Vagina (tissue), 2 donors: ENCODE results near the gene LINC01488. TPM values are rescaled to one million over a fixed set of nuclear protein-coding genes. Genes with fewer than 3 reads are reported as not detected.

Experiments used
- DNase-seq, 2 donors: peaks; one replicate each; pipeline ENCODE4 v3.0.0-alpha.2; 2017; ENCODE audit errors: extremely low spot score in 2 of 2
- H3K27ac ChIP-seq: fragments of 200-600 bp; sonication (generic); one replicate; pipeline ENCODE4 v1.5.1; 2019
- H3K27me3 ChIP-seq: fragments of 200-600 bp; sonication (generic); one replicate; pipeline ENCODE4 v1.5.1; 2019
- H3K36me3 ChIP-seq, 2 donors: fragments of 200-600 bp; sonication (generic); one replicate each; pipeline ENCODE4 v1.5.1; 2017 to 2019
- H3K4me1 ChIP-seq: fragments of 200-600 bp; sonication (generic); one replicate; pipeline ENCODE4 v1.5.1; 2019
- H3K4me3 ChIP-seq, 2 donors: fragments of 200-600 bp; sonication (generic); 1 replicate in 1 of 2; 2 replicates in 1 of 2; pipeline ENCODE4 v1.5.1; 2016 to 2019
- H3K9me3 ChIP-seq: fragments of 200-600 bp; sonication (generic); one replicate; pipeline ENCODE4 v1.5.1; 2019
- CTCF ChIP-seq, 3 experiments: fragments of 450-650 bp in 2 of 3; fragments of 200-600 bp in 1 of 3; sonication (generic) in 1 of 3; IDR thresholded peaks; one replicate each; pipeline ENCODE4 v1.5.1; 2017 to 2019; ENCODE audit warnings: antibody characterized with exemption in 3 of 3, mild to moderate bottlenecking in 2 of 3, moderate library complexity in 2 of 3
- POLR2A ChIP-seq, 2 donors: fragments of 450-650 bp; IDR thresholded peaks; one replicate each; pipeline ENCODE4 v1.6.1; 2017; ENCODE audit warnings: antibody characterized with exemption in 2 of 2, mild to moderate bottlenecking in 2 of 2, moderate library complexity in 2 of 2
- POLR2AphosphoS5 ChIP-seq, 2 donors: sonication (generic); formaldehyde crosslinking; IDR thresholded peaks; one replicate each; pipeline ENCODE4 v1.9.0; 2017; ENCODE audit warnings: antibody characterized with exemption in 2 of 2, mild to moderate bottlenecking in 2 of 2, low read depth in 1 of 2; ENCODE audit not compliant: insufficient read depth in 1 of 2
- intact Hi-C: fragments of 100-400 bp; cut with DNase I; formaldehyde crosslinking; loops from one replicate; pipeline ENCODE4 v1.15.1; 2023
- total RNA-seq: library from RNA; depleted of rRNA; stranded (reverse); fragments of >200 nt; gene quantifications from one replicate; pipeline ENCODE4 v1.2.3, GENCODE V29; 2016

LINC01488 gene
- total RNA-seq, 1 donor from 2014 or later: not detected

- Histone ChIP-seq H3K27me3 (no peaks in the 10 kb centered on the region), H3K4me3 (no peak overlapping the region), H3K27ac (no peak overlapping the region), H3K4me1 (peaks cover 6% of the 10 kb centered on the region), H3K9me3 (no peaks in the 10 kb centered on the region), H3K36me3 (no peaks in the 10 kb centered on the region)
- no peak for DNase-seq
- TF ChIP-seq CTCF (IDR thresholded peaks at IDR 0.05) (no peak), POLR2AphosphoS5 (IDR thresholded peaks at IDR 0.05; ENCODE audit: insufficient read depth in 1 of 2, low read depth in 1 of 2) (no peak), POLR2A (IDR thresholded peaks at IDR 0.05) (no peak)
- intact Hi-C loops: no loop called here
Observed at GRCh38 chr11:69468911-69469885, 12.3 kb upstream of the LINC01488 start.

DNA sequence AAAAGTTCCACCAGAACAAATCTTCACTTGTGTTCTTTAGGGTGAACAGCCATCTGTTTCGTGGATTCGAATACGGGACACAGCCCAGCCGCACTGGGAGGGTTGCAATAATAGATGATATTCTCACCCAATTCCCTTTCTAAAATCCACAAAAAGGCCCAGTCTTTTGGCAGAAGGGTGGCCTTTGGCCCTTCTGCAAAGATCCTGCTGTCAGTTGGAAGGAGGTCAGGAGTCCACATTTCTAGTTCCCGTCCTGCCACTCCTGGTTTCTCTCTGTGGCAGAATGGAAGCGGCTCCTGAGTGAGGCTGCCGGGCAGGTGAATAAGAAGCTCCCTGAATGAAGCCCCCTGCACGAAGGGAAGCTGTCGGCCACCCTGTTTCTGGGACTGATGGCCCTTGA is 11.2 kb upstream of the LINC01488 start:
- intact Hi-C loops: no loop called here
- Histone ChIP-seq H3K27ac (no peak overlapping the region), H3K4me3 (no peak overlapping the region), H3K4me1 (no peaks in the 10 kb centered on the region), H3K36me3 (no peaks in the 10 kb centered on the region), H3K27me3 (no peaks in the 10 kb centered on the region), H3K9me3 (no peaks in the 10 kb centered on the region)
- TF ChIP-seq POLR2AphosphoS5 (IDR thresholded peaks at IDR 0.05; ENCODE audit: insufficient read depth in 1 of 2, low read depth in 1 of 2) (no peak), POLR2A (IDR thresholded peaks at IDR 0.05) (no peak), CTCF (IDR thresholded peaks at IDR 0.05) (no peak)
- no peak for DNase-seq

DNA sequence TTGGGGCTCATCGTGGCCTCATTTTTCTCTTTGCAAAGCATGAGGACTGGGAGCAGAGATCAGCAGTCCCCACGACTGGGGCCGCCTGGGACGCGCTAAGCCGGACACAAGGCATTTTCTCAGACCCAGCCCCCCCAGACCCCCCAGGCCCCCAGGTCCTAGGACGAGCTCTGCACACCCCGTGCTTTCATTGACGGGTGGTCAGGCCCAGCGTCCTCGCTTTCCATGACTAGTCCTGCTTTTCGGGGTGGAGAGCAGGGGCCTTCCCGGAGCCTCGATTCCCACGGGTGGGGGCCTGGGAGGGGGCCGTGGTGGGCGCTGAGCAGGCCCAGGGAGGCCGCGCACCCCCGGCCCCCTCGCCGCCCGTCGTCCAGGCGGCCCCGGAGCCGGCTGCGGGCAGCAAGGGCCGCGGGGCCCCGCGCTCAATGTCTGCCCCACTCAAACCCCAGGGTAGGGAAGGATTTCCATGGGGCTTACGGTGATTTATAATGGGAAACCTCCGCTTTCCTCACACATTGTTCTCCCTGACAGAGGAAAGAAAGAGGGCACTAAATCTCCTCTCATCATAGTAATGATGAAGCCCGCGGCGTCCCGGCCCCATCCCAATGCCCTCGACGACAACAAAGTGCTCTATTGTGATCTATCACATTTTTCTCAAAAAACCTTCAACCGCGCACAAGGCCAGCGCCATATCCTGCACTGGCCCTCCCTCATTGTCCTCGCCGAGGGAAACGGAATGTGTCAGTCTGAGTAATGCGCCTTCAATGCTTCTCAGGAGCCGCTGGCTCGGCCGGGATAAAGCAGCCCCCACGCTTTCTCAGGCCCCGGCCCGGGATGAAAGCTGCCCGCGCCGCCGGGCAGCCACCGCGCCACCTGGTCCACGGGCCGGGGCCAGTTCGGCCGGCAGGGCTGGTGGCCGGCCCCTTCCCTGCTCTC is 10.4 kb upstream of the LINC01488 start:
- Histone ChIP-seq H3K27ac (no peak overlapping the region), H3K36me3 (no peaks in the 10 kb centered on the region), H3K4me1 (no peaks in the 10 kb centered on the region), H3K9me3 (no peaks in the 10 kb centered on the region), H3K27me3 (no peaks in the 10 kb centered on the region), H3K4me3 (no peak overlapping the region)
- intact Hi-C loops: no loop called here
- no peak for DNase-seq
- TF ChIP-seq POLR2A (IDR thresholded peaks at IDR 0.05) (no peak), POLR2AphosphoS5 (IDR thresholded peaks at IDR 0.05; ENCODE audit: insufficient read depth in 1 of 2, low read depth in 1 of 2) (no peak), CTCF (IDR thresholded peaks at IDR 0.05) (no peak)

DNA sequence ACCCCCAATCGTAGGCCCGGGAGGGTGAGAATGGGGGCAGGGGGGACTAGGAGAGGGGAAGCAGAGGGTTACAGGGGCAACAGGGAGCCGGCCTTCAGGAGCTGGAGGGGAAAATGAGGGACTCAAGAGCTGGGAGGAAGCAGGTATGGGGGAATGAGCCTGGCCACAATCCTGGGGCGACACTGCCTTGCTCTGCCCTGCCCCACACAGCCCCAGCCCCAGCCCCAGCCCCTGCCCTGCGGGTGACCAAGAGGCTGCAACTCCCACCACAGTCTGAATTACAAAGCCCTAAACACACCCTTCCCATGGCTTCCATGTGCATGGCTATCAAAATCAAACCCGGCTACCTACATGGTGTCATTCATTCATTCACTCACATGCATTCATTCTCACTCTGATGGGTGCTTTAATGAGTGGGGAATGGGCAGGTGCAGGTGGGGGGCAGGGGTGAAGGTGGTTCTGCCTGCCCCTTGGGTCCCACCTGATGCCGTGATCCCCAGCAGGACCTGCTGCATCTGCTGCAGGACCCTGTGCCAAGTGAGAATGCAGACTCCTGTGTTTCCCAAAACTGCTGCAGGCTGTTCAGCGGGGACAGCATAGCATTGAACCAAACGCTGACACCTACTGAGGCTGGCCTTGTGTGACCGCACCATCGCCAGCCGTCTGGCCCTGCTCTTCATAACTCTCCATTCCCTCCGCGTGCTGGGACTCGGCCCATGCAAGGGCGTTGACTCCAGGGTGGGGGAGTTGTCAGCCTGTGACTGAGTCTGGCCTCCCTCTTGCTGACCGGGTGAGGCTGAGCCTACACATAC is 9.5 kb upstream of the LINC01488 start:
- H3K4me1 ChIP-seq: no peaks in the 10 kb centered on the region
- no peaks in the 10 kb centered on the region for H3K27me3 ChIP-seq
- no peaks in the 10 kb centered on the region for H3K9me3 ChIP-seq
- H3K4me3 ChIP-seq: no peak overlapping the region
- no peaks in the 10 kb centered on the region for H3K36me3 ChIP-seq
- no peak for TF ChIP-seq POLR2A (IDR thresholded peaks at IDR 0.05)
- TF ChIP-seq POLR2AphosphoS5 (IDR thresholded peaks at IDR 0.05; ENCODE audit: insufficient read depth in 1 of 2, low read depth in 1 of 2): no peak
- TF ChIP-seq CTCF (IDR thresholded peaks at IDR 0.05): no peak
- H3K27ac ChIP-seq: no peak overlapping the region
- DNase-seq: no peak
- intact Hi-C loops: no loop called here
